ENCODE measurements around the gene BSG.

The BSG gene

GRCh38 chr19:572140-572742 lies at the start of gene BSG:
Gene BSG (plus strand): TSS chr19:572596. CDS start chr19:572635, 39 bp downstream.
- DNase-seq (ENCODE audit: low read depth): peak; percentile 99

GRCh38 chr19:522726-523125 lies 49.7 kb upstream of the BSG start:
- no peak for DNase-seq (ENCODE audit: low read depth)

GRCh38 chr19:524062-524674 lies 48.2 kb upstream of the BSG start:
- DNase-seq (ENCODE audit: low read depth): no peak

GRCh38 chr19:525029-525428 lies 47.4 kb upstream of the BSG start:
- no peak for DNase-seq (ENCODE audit: low read depth)

- no peak for DNase-seq (ENCODE audit: low read depth)
Observed at GRCh38 chr19:525857-526419, 46.5 kb upstream of the BSG start.

GRCh38 chr19:530134-531008 lies 42.0 kb upstream of the BSG start:
- DNase-seq (ENCODE audit: low read depth): no peak

GRCh38 chr19:531009-531752 lies 41.2 kb upstream of the BSG start:
- peak; percentile 93 for DNase-seq (ENCODE audit: low read depth)

GRCh38 chr19:531753-532560 lies 40.4 kb upstream of the BSG start, which contains the start of gene CDC34:
Gene CDC34 (plus strand): TSS chr19:531760. CDS start chr19:531932, 172 bp downstream.
- DNase-seq (ENCODE audit: low read depth): no peak

GRCh38 chr19:532561-533363 lies 39.6 kb upstream of the BSG start:
- no peak for DNase-seq (ENCODE audit: low read depth)

- DNase-seq (ENCODE audit: low read depth): no peak
Observed at GRCh38 chr19:533364-534058, 38.9 kb upstream of the BSG start.

- no peak for DNase-seq (ENCODE audit: low read depth)
Observed at GRCh38 chr19:534088-534487, 38.3 kb upstream of the BSG start.

- DNase-seq (ENCODE audit: low read depth): no peak
Observed at GRCh38 chr19:535017-535835, 37.2 kb upstream of the BSG start.

- DNase-seq (ENCODE audit: low read depth): no peak
Observed at GRCh38 chr19:536031-536880, 36.1 kb upstream of the BSG start.

- no peak for DNase-seq (ENCODE audit: low read depth)
Observed at GRCh38 chr19:536881-537404, 35.5 kb upstream of the BSG start.

GRCh38 chr19:538641-539428 lies 33.6 kb upstream of the BSG start:
- DNase-seq (ENCODE audit: low read depth): no peak

- no peak for DNase-seq (ENCODE audit: low read depth)
Observed at GRCh38 chr19:539429-540030, 32.9 kb upstream of the BSG start.

Measured in activated T-cell treated with anti-CD3 and anti-CD28 coated beads for 48 hours (primary cell).